ENCODE results near the gene ALLC.
"Not testable (repeated sequence)": the region's sequence is repeated elsewhere in the genome, so short reads cannot be mapped to it uniquely, and the experiment has no call there.

ALLC gene

GRCh38 chr2:3655871-3656761, 1.9 kb upstream of the ALLC start:
- no peak for DNase-seq (ENCODE audit: low read depth)

GRCh38 chr2:3656762-3657721, 958 bp upstream of the ALLC start:
- no peak for DNase-seq (ENCODE audit: low read depth)

- DNase-seq (ENCODE audit: low read depth), result no peak
Measured at GRCh38 chr2:3659447-3660432, 1.7 kb downstream of the ALLC start.

GRCh38 chr2:3660640-3661039, 2.6 kb downstream of the ALLC start:
- not testable (repeated sequence) for DNase-seq (ENCODE audit: low read depth)

GRCh38 chr2:3661149-3661660, 3.2 kb downstream of the ALLC start:
- peak; percentile 9 for DNase-seq (ENCODE audit: low read depth)

GRCh38 chr2:3662239-3662638, 4.2 kb downstream of the ALLC start:
- DNase-seq (ENCODE audit: low read depth), result peak; percentile 41

GRCh38 chr2:3664118-3664517, 6.1 kb downstream of the ALLC start:
- DNase-seq (ENCODE audit: low read depth), result no peak

- no peak for DNase-seq (ENCODE audit: low read depth)
Measured at GRCh38 chr2:3664925-3665324, 6.9 kb downstream of the ALLC start.

GRCh38 chr2:3665886-3666612, 8.0 kb downstream of the ALLC start:
- DNase-seq (ENCODE audit: low read depth), result no peak

- DNase-seq (ENCODE audit: low read depth), result no peak
Measured at GRCh38 chr2:3666613-3666975, 8.6 kb downstream of the ALLC start.

- no peak for DNase-seq (ENCODE audit: low read depth)
Measured at GRCh38 chr2:3667151-3667631, 9.2 kb downstream of the ALLC start.

GRCh38 chr2:3669656-3670055, 11.7 kb downstream of the ALLC start:
- DNase-seq (ENCODE audit: low read depth), result no peak

GRCh38 chr2:3670376-3670775, 12.4 kb downstream of the ALLC start:
- DNase-seq (ENCODE audit: low read depth), result no peak

GRCh38 chr2:3670941-3671340, 12.9 kb downstream of the ALLC start:
- DNase-seq (ENCODE audit: low read depth), result no peak

GRCh38 chr2:3672861-3673678, 15.1 kb downstream of the ALLC start:
- no peak for DNase-seq (ENCODE audit: low read depth)

- DNase-seq (ENCODE audit: low read depth), result no peak
Measured at GRCh38 chr2:3674066-3674845, 16.3 kb downstream of the ALLC start.

- DNase-seq (ENCODE audit: low read depth), result no peak
Measured at GRCh38 chr2:3675687-3676086, 17.7 kb downstream of the ALLC start.

GRCh38 chr2:3677436-3677835, 19.4 kb downstream of the ALLC start:
- no peak for DNase-seq (ENCODE audit: low read depth)

- no peak for DNase-seq (ENCODE audit: low read depth)
Measured at GRCh38 chr2:3678212-3678611, 20.2 kb downstream of the ALLC start.

Measured in EH (cell line).